Measurements from ENCODE around the gene TBL3. TPM values are rescaled to one million over a fixed set of nuclear protein-coding genes. Genes with fewer than 3 reads are reported as not detected.

Gene TBL3
- total RNA-seq, 1 experiment from 2014 or later = 73.4 TPM

DNA sequence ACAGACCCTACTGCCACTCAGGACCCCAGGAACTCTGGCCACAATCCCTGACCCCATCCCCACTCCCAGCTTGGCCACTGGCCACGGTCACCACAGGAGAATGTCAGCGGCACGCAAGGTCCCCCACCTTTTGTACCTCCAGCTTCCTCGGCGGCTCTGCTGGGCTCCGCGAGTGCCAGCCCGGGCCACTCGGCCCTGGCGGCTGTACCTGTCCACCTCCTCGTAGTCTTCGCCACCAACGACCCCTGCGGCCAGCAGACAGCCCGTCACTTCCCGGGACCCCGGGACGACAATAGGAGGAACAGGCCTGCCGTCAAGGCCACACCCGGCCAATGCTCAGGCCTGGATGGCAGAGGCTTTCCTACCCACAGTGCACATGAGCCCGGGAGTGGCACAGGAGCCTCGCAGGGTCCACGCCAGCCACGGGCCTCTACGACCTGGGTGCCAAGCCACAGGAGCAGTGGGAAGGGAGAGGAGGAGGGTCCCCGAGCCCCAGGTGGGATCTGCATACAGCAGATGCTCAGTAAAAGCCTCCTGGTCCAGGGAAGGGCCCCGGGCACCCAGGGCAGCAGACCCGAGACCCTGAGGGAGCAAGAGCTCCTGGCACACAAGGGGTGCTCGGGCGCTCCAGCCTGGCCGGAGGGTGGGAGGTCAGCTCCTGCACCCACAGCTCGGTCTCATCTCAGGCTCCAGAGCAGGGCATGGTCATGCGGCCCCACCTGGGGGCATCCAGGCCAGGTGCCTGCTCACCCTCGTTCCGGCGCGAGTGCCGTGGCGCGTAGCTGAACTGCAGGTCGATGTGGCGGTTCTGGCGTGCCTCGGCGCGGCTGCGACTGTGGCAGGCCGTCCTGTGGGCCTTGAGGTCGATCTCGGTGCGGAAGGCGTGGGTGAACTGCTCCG lies 29.9 kb downstream of the TBL3 start:
- Mint-ChIP-seq H3K36me3 (peaks cover 24% of the 10 kb centered on the region), H3K27me3 (ENCODE audit: low read depth) (no peaks in the 10 kb centered on the region), H3K9me3 (no peaks in the 10 kb centered on the region), H3K4me3 (no peak overlapping the region), H3K27ac (no peak overlapping the region), H3K4me1 (peaks cover 18% of the 10 kb centered on the region)
- POLR2A ChIA-PET = no interaction called here
- ATAC-seq (no peak), DNase-seq (ENCODE audit: low spot score) (no peak)
- TF ChIP-seq, protein P1, sequence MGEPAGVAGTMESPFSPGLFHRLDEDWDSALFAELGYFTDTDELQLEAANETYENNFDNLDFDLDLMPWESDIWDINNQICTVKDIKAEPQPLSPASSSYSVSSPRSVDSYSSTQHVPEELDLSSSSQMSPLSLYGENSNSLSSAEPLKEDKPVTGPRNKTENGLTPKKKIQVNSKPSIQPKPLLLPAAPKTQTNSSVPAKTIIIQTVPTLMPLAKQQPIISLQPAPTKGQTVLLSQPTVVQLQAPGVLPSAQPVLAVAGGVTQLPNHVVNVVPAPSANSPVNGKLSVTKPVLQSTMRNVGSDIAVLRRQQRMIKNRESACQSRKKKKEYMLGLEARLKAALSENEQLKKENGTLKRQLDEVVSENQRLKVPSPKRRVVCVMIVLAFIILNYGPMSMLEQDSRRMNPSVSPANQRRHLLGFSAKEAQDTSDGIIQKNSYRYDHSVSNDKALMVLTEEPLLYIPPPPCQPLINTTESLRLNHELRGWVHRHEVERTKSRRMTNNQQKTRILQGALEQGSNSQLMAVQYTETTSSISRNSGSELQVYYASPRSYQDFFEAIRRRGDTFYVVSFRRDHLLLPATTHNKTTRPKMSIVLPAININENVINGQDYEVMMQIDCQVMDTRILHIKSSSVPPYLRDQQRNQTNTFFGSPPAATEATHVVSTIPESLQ (CRISPR knock-in tag; IDR thresholded peaks at IDR 0.05) = no peak
- TF ChIP-seq, protein P2, sequence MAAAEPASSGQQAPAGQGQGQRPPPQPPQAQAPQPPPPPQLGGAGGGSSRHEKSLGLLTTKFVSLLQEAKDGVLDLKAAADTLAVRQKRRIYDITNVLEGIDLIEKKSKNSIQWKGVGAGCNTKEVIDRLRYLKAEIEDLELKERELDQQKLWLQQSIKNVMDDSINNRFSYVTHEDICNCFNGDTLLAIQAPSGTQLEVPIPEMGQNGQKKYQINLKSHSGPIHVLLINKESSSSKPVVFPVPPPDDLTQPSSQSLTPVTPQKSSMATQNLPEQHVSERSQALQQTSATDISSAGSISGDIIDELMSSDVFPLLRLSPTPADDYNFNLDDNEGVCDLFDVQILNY (CRISPR knock-in tag; IDR thresholded peaks at IDR 0.05) = no peak
- TF ChIP-seq, protein P3, sequence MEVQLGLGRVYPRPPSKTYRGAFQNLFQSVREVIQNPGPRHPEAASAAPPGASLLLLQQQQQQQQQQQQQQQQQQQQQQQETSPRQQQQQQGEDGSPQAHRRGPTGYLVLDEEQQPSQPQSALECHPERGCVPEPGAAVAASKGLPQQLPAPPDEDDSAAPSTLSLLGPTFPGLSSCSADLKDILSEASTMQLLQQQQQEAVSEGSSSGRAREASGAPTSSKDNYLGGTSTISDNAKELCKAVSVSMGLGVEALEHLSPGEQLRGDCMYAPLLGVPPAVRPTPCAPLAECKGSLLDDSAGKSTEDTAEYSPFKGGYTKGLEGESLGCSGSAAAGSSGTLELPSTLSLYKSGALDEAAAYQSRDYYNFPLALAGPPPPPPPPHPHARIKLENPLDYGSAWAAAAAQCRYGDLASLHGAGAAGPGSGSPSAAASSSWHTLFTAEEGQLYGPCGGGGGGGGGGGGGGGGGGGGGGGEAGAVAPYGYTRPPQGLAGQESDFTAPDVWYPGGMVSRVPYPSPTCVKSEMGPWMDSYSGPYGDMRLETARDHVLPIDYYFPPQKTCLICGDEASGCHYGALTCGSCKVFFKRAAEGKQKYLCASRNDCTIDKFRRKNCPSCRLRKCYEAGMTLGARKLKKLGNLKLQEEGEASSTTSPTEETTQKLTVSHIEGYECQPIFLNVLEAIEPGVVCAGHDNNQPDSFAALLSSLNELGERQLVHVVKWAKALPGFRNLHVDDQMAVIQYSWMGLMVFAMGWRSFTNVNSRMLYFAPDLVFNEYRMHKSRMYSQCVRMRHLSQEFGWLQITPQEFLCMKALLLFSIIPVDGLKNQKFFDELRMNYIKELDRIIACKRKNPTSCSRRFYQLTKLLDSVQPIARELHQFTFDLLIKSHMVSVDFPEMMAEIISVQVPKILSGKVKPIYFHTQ (CRISPR knock-in tag; IDR thresholded peaks at IDR 0.05) = no peak
- no peak for TF ChIP-seq ZNF138 (CRISPR knock-in tag; conservative IDR thresholded peaks at IDR 0.05)
- no peak for TF ChIP-seq PRRX2 (CRISPR knock-in tag; IDR thresholded peaks at IDR 0.05)
- no peak for TF ChIP-seq GABPB1 (CRISPR knock-in tag; IDR thresholded peaks at IDR 0.05)
- TF ChIP-seq SOX15 (CRISPR knock-in tag; IDR thresholded peaks at IDR 0.05) = no peak
- TF ChIP-seq ZBTB21 (CRISPR knock-in tag; IDR thresholded peaks at IDR 0.05; ENCODE audit: borderline replicate concordance) = no peak
- TF ChIP-seq, protein P4, sequence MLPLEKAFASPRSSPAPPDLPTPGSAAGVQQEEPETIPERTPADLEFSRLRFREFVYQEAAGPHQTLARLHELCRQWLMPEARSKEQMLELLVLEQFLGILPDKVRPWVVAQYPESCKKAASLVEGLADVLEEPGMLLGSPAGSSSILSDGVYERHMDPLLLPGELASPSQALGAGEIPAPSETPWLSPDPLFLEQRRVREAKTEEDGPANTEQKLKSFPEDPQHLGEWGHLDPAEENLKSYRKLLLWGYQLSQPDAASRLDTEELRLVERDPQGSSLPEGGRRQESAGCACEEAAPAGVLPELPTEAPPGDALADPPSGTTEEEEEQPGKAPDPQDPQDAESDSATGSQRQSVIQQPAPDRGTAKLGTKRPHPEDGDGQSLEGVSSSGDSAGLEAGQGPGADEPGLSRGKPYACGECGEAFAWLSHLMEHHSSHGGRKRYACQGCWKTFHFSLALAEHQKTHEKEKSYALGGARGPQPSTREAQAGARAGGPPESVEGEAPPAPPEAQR (CRISPR knock-in tag; IDR thresholded peaks at IDR 0.05) = no peak
- TF ChIP-seq ZNF232 (CRISPR knock-in tag; IDR thresholded peaks at IDR 0.05) = no peak
- TF ChIP-seq, protein P5, sequence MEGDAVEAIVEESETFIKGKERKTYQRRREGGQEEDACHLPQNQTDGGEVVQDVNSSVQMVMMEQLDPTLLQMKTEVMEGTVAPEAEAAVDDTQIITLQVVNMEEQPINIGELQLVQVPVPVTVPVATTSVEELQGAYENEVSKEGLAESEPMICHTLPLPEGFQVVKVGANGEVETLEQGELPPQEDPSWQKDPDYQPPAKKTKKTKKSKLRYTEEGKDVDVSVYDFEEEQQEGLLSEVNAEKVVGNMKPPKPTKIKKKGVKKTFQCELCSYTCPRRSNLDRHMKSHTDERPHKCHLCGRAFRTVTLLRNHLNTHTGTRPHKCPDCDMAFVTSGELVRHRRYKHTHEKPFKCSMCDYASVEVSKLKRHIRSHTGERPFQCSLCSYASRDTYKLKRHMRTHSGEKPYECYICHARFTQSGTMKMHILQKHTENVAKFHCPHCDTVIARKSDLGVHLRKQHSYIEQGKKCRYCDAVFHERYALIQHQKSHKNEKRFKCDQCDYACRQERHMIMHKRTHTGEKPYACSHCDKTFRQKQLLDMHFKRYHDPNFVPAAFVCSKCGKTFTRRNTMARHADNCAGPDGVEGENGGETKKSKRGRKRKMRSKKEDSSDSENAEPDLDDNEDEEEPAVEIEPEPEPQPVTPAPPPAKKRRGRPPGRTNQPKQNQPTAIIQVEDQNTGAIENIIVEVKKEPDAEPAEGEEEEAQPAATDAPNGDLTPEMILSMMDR (IDR thresholded peaks at IDR 0.05) = no peak
- TF ChIP-seq, protein P6, sequence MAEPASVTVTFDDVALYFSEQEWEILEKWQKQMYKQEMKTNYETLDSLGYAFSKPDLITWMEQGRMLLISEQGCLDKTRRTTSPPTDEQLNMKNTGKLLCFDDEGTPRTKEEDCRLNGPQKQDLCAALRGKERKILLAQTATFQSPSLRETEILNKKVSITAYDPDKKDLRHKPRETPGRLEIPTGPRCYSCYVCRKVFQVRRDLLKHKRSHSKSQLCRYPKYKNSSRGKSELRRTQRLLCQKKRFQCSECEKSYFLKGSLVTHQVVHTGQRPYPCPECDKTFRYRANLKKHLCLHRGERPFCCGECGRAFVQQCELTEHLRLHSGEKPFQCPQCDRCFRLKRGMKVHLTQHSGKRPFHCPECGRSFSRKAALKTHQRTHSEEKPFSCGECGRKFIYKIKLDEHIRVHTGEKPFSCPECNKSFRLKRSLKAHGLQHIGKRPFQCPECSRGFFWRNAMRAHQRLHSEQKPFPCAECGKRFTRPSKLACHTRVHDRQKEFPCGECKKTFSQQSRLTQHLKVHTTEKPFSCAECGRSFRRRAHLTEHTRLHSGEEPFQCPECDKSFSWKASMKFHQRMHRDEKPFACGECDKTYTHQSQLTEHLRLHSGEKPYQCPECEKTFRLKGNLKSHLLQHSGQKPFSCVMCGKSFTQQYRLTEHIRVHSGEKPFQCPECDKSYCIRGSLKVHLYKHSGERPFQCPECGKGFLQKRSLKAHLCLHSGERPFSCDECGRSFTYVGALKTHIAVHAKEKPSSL (CRISPR knock-in tag; conservative IDR thresholded peaks at IDR 0.05) = no peak
- CTCF ChIA-PET = interaction anchor here (1.9 kb wide), 1 partner anchor 9 kb away, joined by 6 read pairs; no protein-coding TSS in a partner anchor
